Stimulated activated CD4-positive, alpha-beta T cell treated with anti-CD3 and anti-CD28 coated beads, Interleukin-4, amount 100 ng/mL, for 1 hour (primary cell): ENCODE data around the gene PSD2.

Experiments used
- DNase-seq: peaks from one replicate; pipeline ENCODE4 v3.0.0-alpha.2; 2020

Gene PSD2

DNA sequence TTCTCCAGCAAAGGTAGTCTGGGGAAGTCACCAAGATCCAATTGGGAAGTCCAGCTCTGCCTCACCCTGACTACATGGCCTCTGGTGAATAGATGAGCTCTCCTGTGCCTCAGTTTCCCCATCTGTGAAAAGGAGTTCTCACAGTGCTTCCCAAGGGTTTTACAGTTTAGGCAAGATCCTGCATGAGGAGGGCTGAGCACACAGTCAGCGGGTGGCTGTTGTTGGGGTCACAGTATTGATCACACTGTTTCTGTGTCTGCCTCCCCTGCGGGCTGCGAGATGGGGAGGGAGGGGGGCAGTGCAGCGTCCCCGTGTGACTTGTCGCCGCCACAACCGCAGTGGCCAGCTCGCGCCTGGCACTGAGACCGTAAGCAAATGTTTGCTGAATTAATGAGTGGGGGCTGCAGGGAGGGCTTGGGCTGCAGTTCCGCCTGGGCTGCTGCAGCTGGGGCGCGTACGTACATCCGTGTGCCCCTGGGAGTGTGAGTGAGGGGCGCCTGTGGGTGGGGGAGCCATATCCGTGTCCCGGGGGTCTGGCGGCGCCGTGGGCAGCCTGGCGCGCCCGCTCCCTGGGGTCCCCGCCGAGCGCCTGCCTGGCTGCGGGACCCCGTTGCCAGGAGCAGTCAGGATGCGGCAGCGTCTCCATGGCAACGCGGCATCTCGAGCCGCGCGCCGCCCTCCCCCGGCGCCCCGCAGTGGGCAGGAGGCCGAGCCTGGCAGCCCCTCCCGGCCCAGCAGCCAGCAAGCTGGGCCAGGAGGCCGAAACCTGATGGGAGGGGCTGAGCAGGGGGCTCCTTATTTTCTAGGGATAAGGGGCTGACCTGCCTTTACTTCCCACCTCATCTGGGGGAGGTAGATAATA lies 31.4 kb upstream of the PSD2 start:
- no peak for DNase-seq

DNA sequence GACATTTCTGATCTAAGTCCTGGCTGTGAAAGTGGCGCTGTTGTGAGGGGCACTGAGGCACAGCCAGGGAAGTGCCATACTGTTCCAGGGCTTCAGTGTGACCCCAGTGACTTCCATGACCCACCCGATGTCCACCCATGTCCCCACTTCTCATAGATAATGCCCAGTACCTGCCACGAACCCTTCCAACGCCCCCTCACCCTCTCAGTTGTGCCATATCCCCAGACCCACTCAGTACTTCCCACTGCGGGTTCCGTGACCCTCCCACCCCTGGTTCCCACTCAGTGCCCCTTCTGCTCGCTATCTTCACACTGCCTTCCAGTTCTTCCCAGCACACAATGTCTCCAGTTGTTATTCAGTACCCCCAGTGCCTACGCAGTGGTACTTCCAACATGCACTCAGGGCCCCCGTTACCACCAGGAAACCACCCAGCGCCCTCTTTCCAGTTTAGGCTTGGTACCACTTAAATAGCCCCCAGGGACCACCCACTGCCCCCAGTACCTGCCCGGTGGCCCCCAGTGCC lies 30.7 kb upstream of the PSD2 start:
- no peak for DNase-seq

DNA sequence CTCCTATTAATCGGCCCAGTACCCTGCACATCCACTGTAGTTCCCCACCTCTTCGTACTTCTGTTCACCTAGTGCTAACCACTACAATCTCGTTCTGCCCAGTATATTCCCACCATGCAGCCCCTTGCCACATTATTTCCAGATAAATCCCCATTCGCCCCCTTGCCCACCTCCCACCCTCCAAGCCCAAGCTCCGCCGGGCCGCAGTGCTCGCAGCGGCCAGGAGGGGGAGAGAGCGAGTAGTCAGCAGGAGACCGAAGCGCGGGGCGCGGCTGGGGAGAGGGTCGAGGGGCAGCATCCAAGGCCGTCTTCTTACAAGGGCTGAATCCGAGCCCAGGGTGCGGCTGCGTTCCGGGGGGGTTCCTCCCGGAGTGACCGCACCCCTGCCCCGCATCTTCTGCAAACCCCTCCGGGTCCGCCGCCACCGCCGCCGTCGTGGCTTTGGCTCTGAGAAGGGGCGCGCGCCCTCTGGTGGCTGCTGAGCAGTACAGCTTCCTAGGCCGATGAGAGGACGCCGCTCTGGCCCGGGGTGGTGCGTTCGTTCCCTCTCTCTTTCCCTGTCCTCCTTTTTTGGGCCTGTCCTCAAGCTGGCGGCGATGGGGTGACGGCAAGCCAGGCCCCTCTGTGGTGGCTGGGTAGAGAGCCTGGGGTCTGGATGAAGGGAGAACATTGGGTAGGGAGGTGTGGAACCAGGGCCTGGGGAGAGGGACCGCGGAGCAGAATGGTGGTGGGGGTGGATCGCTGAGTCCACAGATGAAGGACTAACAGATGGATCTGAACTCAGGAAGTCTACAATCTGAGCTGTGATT lies 30.0 kb upstream of the PSD2 start:
- DNase-seq: peak; percentile 88

DNA sequence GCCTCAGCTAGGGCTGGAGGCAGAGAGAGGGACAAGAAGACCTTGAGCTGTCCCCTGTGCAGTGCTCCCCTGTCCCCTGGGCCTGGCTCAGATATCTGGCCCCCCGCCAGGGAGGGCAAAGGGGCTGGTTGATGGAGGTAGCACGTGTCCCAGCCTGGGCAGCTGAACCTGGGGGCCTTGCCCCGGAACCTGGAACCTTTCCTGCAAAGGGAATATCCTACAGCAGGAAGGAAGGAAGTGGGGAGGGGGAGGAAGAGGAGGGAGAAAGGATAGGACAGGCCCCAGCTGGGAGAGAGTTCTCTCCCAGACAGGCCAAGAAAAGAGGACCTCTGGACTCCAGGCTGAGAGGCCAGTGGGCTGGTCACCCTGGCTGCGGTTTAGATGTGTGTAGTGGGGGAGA lies 27.6 kb upstream of the PSD2 start:
- no peak for DNase-seq

DNA sequence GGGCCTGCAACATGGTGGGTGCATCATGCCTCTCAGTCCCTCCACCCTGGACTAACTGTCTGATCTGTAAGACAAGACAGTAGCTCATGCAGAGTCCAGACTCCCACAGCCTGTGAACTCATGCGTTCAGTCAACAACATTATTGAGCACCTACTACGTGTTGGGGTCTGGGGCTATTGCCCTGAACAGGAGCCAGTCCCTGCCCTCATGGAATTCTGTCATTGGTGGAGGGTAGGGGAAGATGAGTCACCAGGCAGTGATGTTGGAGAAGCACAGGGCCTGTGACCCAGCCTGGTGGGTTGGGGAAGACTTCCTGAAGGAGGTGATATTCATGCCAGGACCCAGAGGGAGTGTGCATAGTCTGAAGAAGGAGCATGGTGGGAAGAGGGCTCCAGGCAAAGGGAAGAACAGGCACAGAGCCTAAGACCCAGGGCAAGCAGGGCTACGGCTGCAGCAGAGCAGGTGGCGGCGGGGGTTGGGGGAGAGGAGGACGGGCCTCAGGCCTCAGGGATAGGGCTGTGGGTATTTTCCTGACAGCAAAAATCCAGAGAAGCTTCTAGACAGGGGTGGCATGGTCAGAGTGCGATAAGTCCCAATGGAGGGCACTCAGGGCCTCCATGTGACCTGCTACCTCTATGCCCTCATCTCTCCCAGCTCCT lies 26.7 kb upstream of the PSD2 start:
- no peak for DNase-seq

DNA sequence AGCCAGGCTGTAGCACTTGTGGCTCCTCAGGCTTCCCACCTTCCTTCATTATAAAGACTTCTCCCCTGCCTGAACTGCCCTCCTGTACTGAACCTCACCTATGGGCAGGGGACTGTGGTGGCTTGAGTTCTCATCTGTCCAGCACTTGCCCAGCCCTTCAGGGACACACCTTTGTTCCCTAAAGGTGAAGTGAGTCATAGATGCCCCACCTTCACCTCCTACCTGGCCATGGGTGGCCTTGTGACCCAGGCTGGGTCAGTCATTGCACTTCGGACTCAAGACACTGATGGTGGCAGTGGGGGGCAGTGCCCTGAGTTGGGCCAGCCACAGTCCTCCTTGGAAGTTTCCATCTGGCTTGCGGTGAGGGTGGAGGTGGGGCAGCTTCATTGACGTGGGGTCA lies 26.1 kb upstream of the PSD2 start:
- no peak for DNase-seq

DNA sequence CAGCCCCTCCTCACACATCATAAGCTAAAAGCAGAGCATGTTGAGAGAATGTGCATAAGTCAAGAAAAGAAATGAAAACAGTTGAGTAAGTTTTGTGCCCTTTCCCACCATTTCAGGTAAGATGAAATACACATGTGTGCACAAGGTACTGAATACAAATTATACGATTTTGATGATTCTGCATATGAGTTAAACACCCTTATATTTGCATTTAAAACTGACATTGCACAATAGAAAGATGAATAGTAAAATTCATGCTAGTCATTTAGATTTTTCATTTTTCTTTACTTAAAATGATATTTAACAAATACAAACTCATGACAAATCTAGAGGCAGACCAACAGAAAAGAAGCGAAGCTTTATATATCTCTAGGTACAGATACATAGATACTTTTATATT lies 24.9 kb upstream of the PSD2 start:
- no peak for DNase-seq

DNA sequence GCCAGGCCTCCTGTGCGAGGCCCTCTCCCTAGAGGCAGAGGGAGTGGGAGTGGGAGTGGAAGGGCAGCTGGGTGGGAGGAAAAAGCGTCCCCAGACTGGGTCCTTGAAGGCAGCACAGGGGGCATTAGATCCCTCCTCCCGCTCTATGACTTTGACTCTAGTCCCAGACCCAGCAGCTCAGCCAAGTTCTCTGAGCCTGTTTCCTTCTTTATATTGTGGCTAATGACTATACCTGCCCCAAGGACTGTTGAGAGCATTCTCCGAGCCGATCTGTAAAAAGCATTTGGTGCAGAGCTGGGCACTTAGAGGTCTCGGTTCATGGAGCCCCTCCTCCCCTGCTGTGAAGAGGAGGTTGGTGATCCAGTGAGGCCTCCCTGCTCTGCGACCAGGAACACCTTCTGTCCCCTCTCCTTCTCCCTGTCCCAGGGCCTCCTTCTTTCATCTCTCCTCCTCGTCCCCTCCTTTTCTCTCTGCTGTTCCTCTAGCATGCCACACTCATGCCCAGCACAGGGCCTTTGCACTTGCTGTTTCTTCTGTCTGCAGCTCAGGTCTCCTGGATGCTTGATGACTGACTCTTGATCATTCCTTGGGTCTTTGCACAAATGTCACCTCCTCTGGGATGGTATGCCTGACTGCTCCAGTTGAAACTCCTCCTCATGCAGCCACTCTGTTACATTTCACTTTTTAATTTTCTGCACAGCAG lies 23.4 kb upstream of the PSD2 start:
- DNase-seq: no peak

DNA sequence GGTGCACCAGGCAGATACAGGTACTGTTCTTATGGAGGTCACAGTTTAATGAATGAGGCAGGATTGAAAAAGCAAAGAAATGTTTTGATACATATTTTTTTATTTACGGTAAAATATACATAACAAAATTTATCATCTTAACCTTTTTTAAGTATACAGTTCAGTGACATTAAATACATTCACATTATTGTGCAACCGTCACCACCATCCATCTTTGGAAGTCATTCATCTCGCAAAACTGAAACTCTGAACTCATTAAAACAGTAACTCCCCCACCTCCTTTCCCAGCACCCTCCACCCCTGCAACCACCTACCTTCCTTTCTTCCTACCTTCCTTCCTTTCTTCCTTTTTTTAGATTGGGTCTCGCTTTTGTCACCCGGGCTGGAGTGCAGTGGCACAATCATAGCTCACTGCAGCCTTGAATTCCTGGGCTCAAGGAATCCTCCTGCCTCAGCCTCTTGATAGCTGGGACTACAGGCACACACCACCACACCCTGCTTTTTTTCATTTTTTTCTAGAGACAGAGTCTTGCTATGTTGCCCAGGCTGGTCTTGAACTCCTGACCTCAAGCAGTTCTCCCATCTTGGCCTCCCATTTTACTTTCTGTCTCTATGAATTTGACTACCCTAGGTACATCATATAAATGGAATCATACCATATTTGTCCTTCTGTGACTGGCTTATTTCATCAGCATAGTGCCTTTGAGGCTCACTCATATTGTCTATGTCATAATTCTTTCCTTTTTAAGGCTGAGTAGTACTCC lies 22.5 kb upstream of the PSD2 start:
- DNase-seq: no peak

DNA sequence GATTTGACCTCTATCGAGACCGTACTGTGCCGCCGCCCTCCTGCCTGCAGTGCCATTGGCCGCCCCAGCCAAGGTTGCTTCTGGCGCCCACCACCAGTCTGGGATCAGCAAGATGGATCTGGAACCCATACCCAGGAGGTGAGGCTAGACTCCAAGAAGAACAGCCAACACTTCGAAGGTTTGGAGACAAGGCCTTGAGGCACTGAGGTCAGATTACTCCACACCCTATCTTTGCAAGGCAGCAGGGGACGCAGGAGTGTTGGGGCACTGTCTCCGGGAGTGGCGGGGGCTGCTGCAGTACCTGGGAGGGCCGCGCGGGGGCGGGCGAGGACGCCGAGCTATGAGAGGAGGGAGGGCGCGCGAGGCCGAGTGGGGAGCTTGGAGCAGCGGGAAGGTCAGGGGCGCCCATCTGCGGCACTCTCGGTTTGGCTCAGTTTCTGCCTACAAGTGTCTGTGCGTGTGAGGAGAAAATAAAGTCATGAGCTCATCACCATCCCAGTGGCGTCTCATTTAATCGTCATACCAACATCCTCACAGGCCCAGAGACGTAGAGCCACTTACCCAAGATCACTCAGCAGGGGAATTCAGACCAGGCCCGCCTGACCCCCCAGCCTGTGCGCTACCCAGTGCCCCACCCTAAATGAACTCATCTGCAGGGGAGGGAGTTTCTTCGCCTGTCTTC lies 20.5 kb upstream of the PSD2 start:
- DNase-seq: peak; percentile 81

DNA sequence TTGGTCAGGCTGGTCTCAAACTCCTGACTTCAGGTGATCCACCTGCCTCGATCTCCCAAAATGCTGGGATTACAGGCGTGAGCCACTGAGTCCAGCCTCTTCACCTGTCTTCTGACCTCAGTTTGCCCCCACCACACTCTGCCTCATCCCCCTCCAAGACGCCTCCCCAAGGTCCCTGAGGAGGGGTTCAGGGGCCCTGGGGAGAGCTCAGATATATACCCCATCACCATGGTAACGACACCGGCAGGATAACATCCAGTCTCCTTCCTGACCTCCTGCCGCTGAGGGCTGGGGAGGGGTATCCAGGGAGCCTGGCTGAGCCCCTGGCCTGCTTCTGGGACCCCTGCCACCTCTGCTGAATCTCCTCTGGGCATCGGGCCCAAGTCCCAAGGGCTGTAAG lies 19.7 kb upstream of the PSD2 start:
- no peak for DNase-seq

DNA sequence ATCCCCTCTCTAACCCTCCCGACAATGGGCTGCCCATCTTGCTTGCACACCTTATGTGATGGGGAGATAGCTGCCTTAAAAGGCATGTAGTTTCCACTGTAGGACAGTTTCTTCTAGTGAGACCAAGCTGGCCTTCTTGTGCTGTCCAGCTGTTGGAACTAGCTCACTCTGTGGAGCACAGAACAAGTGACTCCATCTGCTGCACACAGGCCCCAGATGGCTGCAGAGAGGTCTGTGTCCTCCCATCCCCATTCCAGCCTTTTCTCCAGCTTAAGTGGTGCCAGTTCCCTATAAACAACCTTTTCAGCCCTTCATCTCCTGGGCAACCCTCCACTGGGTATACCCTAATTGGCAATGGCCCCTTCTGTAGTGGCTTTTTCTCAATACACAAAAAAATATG lies 18.7 kb upstream of the PSD2 start:
- DNase-seq: no peak

DNA sequence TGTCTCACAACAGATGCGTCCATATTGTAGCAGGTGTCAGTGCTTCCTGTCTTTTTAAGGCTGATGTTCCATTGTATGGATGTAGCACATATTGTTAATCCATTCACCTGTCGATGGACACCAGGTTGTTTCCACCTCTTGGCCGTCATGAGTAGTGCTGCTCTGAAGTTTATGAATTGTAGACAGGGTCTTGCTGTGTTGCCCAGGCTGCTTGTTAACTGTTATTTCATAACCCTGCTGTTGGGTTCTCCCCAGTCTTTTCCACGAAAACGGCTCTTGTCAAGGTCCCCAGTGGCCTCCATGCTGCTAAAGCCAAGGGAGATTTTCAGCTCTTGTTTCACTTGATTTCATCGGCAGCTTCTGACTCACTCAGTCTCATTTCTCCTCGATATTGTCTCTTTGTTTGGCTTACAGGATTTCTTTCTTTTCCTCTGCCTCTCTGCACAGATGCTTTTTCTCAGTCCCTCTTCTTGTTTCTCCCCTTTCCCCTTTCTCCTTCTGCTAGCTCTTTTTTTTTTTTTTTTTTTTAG lies 12.1 kb upstream of the PSD2 start:
- DNase-seq: no peak

DNA sequence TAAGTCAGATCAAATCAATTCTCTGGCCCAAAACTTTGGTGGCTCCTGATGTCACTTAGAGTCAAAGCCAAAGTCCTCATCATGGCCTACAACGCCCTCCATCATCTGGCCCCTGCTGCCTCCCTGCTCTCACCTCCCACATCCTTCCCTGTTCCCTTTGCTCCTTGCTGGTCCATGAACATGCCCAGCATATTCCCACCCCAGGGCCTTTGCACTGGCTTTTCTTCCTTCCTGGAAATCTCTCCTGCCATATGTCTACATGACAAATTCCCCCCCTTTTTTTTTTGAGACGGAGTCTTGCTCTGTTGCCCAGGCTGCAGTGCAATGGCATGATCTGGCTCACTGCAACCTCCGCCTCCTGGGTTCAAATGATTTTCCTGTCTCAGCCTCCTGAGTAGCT lies 11.1 kb upstream of the PSD2 start:
- DNase-seq: no peak

DNA sequence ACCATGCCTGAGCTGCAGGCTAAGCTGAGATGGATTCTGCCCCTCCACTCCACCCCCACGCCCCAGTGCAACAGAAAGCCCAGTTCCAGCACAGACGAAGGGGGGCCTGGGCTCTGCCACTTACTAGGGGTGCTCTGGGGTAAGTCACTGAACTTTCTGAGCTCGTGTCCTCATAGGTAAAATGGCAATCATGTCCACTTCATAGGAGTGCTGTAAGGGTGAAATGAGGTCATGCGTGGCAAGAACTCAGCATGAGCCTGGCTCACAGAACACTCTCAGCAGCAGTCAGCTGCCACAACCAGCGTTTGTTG lies 8.4 kb upstream of the PSD2 start:
- DNase-seq: no peak

DNA sequence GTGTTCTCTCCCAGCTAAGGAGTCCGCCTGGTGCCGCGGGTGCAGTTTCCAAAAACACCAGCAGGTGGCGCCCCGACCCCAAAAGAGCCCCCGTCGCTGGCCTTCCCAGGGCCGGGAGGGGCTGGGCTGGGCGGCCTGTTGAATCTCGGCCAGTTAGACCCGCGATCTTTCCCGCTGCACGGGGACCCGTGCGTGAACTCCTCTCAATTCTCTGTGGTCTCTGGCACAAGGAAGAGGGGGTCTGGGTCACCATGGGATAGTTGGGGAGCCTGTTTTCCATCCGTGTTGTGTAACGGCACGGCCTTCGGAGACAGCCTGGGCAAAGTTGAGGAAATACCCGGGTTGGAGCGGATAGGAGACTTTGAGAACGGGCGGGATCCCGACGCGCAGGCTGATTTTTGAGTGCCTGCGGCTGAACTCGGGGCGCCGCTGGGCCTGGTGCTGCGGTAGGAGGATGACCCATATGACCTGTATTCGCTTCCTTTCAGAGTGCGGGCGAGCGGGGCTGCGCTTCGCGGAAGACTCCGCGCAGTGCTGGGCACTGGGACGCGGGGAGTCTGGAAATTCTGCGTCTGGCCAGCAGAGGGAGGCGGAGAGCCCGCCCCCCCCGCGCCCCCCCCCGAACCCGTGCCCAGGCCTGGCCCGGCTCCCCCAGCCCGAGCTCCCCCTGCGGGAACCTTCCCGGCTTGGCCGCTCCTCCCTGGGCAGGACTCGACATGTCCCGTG lies 7.9 kb upstream of the PSD2 start:
- peak; percentile 87 for DNase-seq

DNA sequence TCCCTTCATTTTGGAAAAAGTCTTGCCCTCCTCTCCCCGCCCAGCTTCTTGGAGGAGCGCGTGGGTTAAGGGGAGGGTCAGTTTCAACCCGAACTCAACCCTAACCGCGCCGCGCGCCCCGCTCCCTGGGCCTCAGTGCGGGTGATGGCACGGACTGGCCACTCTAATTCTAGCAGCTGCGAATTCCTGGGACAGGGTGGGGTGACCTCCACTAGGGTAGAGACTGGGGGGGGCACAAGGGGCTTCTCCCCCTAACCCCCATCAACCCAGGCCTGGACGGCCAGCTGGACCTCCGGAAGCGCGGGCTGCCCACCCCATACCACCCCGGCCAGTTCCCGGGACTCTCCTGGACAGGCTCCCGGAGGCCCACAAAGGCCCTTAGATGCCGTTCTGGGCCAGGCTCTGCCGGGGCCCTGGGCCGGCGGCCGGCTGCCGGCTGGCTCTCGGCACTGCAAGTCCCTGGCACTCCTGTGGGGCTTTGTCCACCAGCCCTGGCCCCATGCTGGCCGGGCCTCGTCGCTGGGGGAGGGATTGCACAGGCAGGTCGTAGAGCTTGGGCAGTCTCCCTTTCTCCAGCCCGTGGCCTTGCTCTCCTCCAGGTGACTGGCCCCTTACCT lies 7.2 kb upstream of the PSD2 start:
- DNase-seq: no peak

DNA sequence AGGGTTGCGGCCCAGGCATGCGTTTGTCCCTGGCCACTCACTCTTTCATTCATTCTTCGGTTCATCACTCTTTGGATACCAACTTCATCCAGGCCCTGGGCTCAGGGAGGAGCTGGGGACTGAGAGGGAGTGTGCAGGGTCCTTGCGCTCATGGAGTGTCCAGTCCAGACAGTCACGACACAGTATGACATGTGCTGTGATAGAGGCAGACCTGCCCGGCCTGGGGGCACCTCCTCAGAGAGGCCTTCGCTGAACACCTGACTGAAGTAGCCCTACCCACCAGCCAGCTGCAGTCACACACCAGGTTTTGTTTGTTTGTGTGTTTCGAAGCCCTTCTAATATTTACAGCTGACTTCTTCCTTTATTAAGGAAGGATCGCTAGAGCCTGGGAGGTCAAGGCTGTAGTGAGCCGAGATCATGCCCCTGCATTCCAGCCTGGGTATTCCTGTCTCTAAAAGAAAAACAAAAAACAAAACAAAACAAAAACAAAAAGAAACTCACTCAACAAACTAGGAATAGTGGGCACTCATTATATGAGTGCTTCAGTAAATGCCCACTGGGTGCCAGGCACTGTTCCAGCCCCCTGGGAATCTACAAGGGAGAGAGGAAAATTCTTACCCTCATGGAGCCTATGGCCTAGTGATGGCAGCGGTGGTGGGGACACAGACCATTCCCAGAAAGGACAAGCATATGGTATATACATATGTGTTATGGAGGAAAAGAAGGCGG lies 6.3 kb upstream of the PSD2 start:
- no peak for DNase-seq

DNA sequence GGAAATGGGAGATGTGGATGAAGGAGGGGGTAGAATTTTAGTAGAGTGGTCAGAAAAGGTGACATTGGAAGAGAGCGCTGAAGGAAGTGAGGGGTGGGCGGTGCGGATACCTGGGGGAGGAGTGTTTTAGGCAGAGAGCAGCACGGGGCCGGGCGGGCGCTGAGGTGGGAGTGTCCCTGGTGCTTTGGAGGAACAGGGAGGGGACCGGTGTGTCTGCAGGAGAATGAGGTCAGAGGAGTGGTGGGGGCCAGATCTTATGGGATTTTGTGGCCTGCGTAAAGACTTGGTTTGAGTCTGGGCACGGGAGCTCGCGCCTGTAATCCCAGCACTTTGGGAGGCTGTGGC lies 5.8 kb upstream of the PSD2 start:
- no peak for DNase-seq

DNA sequence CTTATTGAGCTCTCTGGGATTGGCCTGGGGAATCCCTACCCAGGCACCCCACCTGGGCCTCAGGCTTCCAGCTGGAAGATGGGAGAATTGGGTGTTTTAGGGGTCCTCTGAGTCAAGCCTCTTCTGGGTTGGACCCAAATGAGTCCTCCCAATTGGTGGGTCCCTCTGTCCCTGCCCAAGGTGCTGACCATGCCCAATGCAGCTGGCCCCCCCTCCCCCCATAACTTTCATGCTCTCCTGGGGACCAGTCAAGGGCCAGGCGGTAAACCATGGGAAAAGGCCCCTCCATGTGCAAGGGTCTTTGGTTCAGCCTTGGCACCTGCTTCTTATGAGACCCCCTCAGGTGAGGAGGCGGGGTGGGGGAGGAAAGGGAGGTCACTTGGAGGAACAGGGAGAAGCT lies 3.4 kb upstream of the PSD2 start:
- no peak for DNase-seq
